ENCODE data around the gene PLEKHG3. TPM values are rescaled to one million over a fixed set of nuclear protein-coding genes. Genes with fewer than 3 reads are reported as not detected.

Gene PLEKHG3
- total and polyA plus RNA-seq, 7 experiments from 2014 or later, result 0.17 to 43.6 (median 2.0) TPM

- POLR2A ChIA-PET, result interaction anchor here (0.5 to 0.9 kb wide), 2 partner anchors 82 to 840 kb away, joined by 3 to 4 read pairs; no protein-coding TSS in a partner anchor
- DNase-seq (no peak), ATAC-seq (no peak)
- no peak overlapping the region for H3K27ac Mint-ChIP-seq
- CTCF ChIA-PET, result no interaction called here
- no peak overlapping the region for H3K4me3 Mint-ChIP-seq
- Histone ChIP-seq H3K4me1 (ENCODE audit: control insufficient read depth in 2 of 2, insufficient read depth in 2 of 2, low read length in 2 of 2) (peaks cover 5 to 13% of the 10 kb centered on the region in 2 donors), H3K36me3 (ENCODE audit: control insufficient read depth in 2 of 3, insufficient read depth in 3 of 3, low read length in 3 of 3) (no peaks in the 10 kb centered on the region), H3K27me3 (ENCODE audit: control insufficient read depth in 2 of 2, insufficient read depth in 2 of 2, low read length in 2 of 2) (no peaks in the 10 kb centered on the region), H3K27ac (ENCODE audit: low read depth, low read length) (no peak overlapping the region), H3K9me3 (ENCODE audit: control insufficient read depth in 2 of 3, low read length in 3 of 3) (no peaks in the 10 kb centered on the region), H3K4me3 (ENCODE audit: low read length) (no peak overlapping the region)
- no peaks in the 10 kb centered on the region for H3K36me3 Mint-ChIP-seq
- peaks cover 0 to 3% (median 0%) of the 10 kb centered on the region in 5 donors for H3K27me3 Mint-ChIP-seq
- intact Hi-C loops (cut with micrococcal nuclease), result no loop called here
- H3K9me3 Mint-ChIP-seq, result no peaks in the 10 kb centered on the region
- H3K4me1 Mint-ChIP-seq, result peaks cover 3 to 24% (median 18%) of the 10 kb centered on the region in 7 donors
Observed at GRCh38 chr14:64774272-64774671, 70.0 kb downstream of the PLEKHG3 start.

- Histone ChIP-seq H3K27me3 (ENCODE audit: control insufficient read depth in 2 of 2, insufficient read depth in 2 of 2, low read length in 2 of 2) (no peaks in the 10 kb centered on the region), H3K4me3 (ENCODE audit: low read length) (no peak overlapping the region), H3K9me3 (ENCODE audit: control insufficient read depth in 2 of 3, low read length in 3 of 3) (no peaks in the 10 kb centered on the region), H3K4me1 (ENCODE audit: control insufficient read depth in 2 of 2, insufficient read depth in 2 of 2, low read length in 2 of 2) (peaks cover 5 to 13% of the 10 kb centered on the region in 2 donors), H3K27ac (ENCODE audit: low read depth, low read length) (no peak overlapping the region), H3K36me3 (ENCODE audit: control insufficient read depth in 2 of 3, insufficient read depth in 3 of 3, low read length in 3 of 3) (no peaks in the 10 kb centered on the region)
- CTCF ChIA-PET, result no interaction called here
- DNase-seq, result no peak
- POLR2A ChIA-PET, result no interaction called here
- Mint-ChIP-seq H3K27ac (no peak overlapping the region), H3K36me3 (no peaks in the 10 kb centered on the region), H3K4me1 (peaks cover 3 to 19% (median 17%) of the 10 kb centered on the region in 7 donors), H3K4me3 (no peak overlapping the region), H3K27me3 (peaks cover 0 to 3% (median 0%) of the 10 kb centered on the region in 5 donors), H3K9me3 (no peaks in the 10 kb centered on the region)
- intact Hi-C loops (cut with micrococcal nuclease), result no loop called here
- ATAC-seq, result no peak
Observed at GRCh38 chr14:64775081-64775777, 71.0 kb downstream of the PLEKHG3 start.

- POLR2A ChIA-PET, result no interaction called here
- H3K4me1 Mint-ChIP-seq, result no peaks in the 10 kb centered on the region
- no peaks in the 10 kb centered on the region for H3K9me3 Mint-ChIP-seq
- Histone ChIP-seq H3K27me3 (ENCODE audit: control insufficient read depth in 2 of 2, insufficient read depth in 2 of 2, low read length in 2 of 2) (no peaks in the 10 kb centered on the region), H3K4me1 (ENCODE audit: control insufficient read depth in 2 of 2, insufficient read depth in 2 of 2, low read length in 2 of 2) (no peaks in the 10 kb centered on the region), H3K36me3 (ENCODE audit: control insufficient read depth in 2 of 3, insufficient read depth in 3 of 3, low read length in 3 of 3) (no peaks in the 10 kb centered on the region), H3K27ac (ENCODE audit: low read depth, low read length) (no peak overlapping the region), H3K9me3 (ENCODE audit: control insufficient read depth in 2 of 3, low read length in 3 of 3) (no peaks in the 10 kb centered on the region), H3K4me3 (ENCODE audit: low read length) (no peak overlapping the region)
- H3K27ac Mint-ChIP-seq, result no peak overlapping the region
- ATAC-seq, result no peak
- intact Hi-C loops (cut with micrococcal nuclease), result no loop called here
- no peaks in the 10 kb centered on the region for H3K36me3 Mint-ChIP-seq
- H3K4me3 Mint-ChIP-seq, result no peak overlapping the region
- H3K27me3 Mint-ChIP-seq, result peaks cover 0 to 12% (median 0%) of the 10 kb centered on the region in 5 donors
- CTCF ChIA-PET, result no interaction called here
- DNase-seq, result no peak
Observed at GRCh38 chr14:64777461-64777860, 73.2 kb downstream of the PLEKHG3 start.

GRCh38 chr14:64778104-64778754, 74.0 kb downstream of the PLEKHG3 start:
- intact Hi-C loops (cut with micrococcal nuclease), result no loop called here
- POLR2A ChIA-PET, result no interaction called here
- Histone ChIP-seq H3K36me3 (ENCODE audit: control insufficient read depth in 2 of 3, insufficient read depth in 3 of 3, low read length in 3 of 3) (no peaks in the 10 kb centered on the region), H3K4me1 (ENCODE audit: control insufficient read depth in 2 of 2, insufficient read depth in 2 of 2, low read length in 2 of 2) (no peaks in the 10 kb centered on the region), H3K4me3 (ENCODE audit: low read length) (no peak overlapping the region), H3K27me3 (ENCODE audit: control insufficient read depth in 2 of 2, insufficient read depth in 2 of 2, low read length in 2 of 2) (no peaks in the 10 kb centered on the region), H3K9me3 (ENCODE audit: control insufficient read depth in 2 of 3, low read length in 3 of 3) (no peaks in the 10 kb centered on the region), H3K27ac (ENCODE audit: low read depth, low read length) (no peak overlapping the region)
- H3K36me3 Mint-ChIP-seq, result no peaks in the 10 kb centered on the region
- ATAC-seq (no peak), DNase-seq (no peak)
- H3K4me3 Mint-ChIP-seq, result no peak overlapping the region
- peaks cover 0 to 12% (median 0%) of the 10 kb centered on the region in 5 donors for H3K27me3 Mint-ChIP-seq
- H3K9me3 Mint-ChIP-seq, result no peaks in the 10 kb centered on the region
- CTCF ChIA-PET, result interaction anchor here (1.3 kb wide), 1 partner anchor 13 kb away, joined by 3 read pairs; no protein-coding TSS in a partner anchor
- H3K4me1 Mint-ChIP-seq, result no peaks in the 10 kb centered on the region
- no peak overlapping the region for H3K27ac Mint-ChIP-seq

GRCh38 chr14:64779472-64779871, 75.2 kb downstream of the PLEKHG3 start:
- CTCF ChIA-PET, result interaction anchor here (0.5 to 1.3 kb wide), 3 partner anchors 14 to 201 kb away, joined by 3 to 4 read pairs (median 3); no protein-coding TSS in a partner anchor
- ATAC-seq (no peak), DNase-seq (no peak)
- H3K4me3 ChIP-seq (ENCODE audit: low read length), result no peak overlapping the region
- no peak overlapping the region for H3K27ac ChIP-seq (ENCODE audit: low read depth, low read length)
- no peaks in the 10 kb centered on the region for H3K36me3 ChIP-seq (ENCODE audit: control insufficient read depth in 2 of 3, insufficient read depth in 3 of 3, low read length in 3 of 3)
- peaks cover 0 to 12% (median 0%) of the 10 kb centered on the region in 5 donors for H3K27me3 Mint-ChIP-seq
- H3K4me3 Mint-ChIP-seq, result no peak overlapping the region
- no peaks in the 10 kb centered on the region for H3K36me3 Mint-ChIP-seq
- intact Hi-C loops (cut with micrococcal nuclease), result no loop called here
- POLR2A ChIA-PET, result no interaction called here
- no peaks in the 10 kb centered on the region for H3K4me1 Mint-ChIP-seq
- no peaks in the 10 kb centered on the region for H3K9me3 Mint-ChIP-seq
- H3K27me3 ChIP-seq (ENCODE audit: control insufficient read depth in 2 of 2, insufficient read depth in 2 of 2, low read length in 2 of 2), result no peaks in the 10 kb centered on the region
- no peaks in the 10 kb centered on the region for H3K4me1 ChIP-seq (ENCODE audit: control insufficient read depth in 2 of 2, insufficient read depth in 2 of 2, low read length in 2 of 2)
- no peaks in the 10 kb centered on the region for H3K9me3 ChIP-seq (ENCODE audit: control insufficient read depth in 2 of 3, low read length in 3 of 3)
- H3K27ac Mint-ChIP-seq, result no peak overlapping the region

- ATAC-seq, result no peak
- Mint-ChIP-seq H3K27me3 (peaks cover 0 to 12% (median 0%) of the 10 kb centered on the region in 5 donors), H3K4me3 (no peak overlapping the region), H3K4me1 (no peaks in the 10 kb centered on the region), H3K9me3 (no peaks in the 10 kb centered on the region), H3K36me3 (no peaks in the 10 kb centered on the region), H3K27ac (no peak overlapping the region)
- Histone ChIP-seq H3K4me1 (ENCODE audit: control insufficient read depth in 2 of 2, insufficient read depth in 2 of 2, low read length in 2 of 2) (no peaks in the 10 kb centered on the region), H3K27ac (ENCODE audit: low read depth, low read length) (no peak overlapping the region), H3K9me3 (ENCODE audit: control insufficient read depth in 2 of 3, low read length in 3 of 3) (no peaks in the 10 kb centered on the region), H3K36me3 (ENCODE audit: control insufficient read depth in 2 of 3, insufficient read depth in 3 of 3, low read length in 3 of 3) (no peaks in the 10 kb centered on the region), H3K4me3 (ENCODE audit: low read length) (no peak overlapping the region), H3K27me3 (ENCODE audit: control insufficient read depth in 2 of 2, insufficient read depth in 2 of 2, low read length in 2 of 2) (no peaks in the 10 kb centered on the region)
- CTCF ChIA-PET, result interaction anchor here (0.6 kb wide), 1 partner anchor 141 kb away, joined by 3 read pairs; no protein-coding TSS in a partner anchor
- POLR2A ChIA-PET, result no interaction called here
- intact Hi-C loops (cut with micrococcal nuclease), result no loop called here
- no peak for DNase-seq
Observed at GRCh38 chr14:64782196-64782595, 78.0 kb downstream of the PLEKHG3 start.

All from naive thymus-derived CD4-positive, alpha-beta T cell (primary cell).